ENCODE measurements around the gene MYO5B. TPM values are rescaled to one million over a fixed set of nuclear protein-coding genes. Genes with fewer than 3 reads are reported as not detected.

MYO5B gene
- total RNA-seq, 1 donor from 2014 or later = 22.6 TPM

- H3K27me3 ChIP-seq = no peaks in the 10 kb centered on the region
- intact Hi-C loops (cut with DNase I) = no loop called here
- no peaks in the 10 kb centered on the region for H3K9me3 ChIP-seq
- TF ChIP-seq POLR2AphosphoS5 (IDR thresholded peaks at IDR 0.05; ENCODE audit: insufficient read depth in 1 of 2, low read depth in 1 of 2) (no peak), POLR2A (IDR thresholded peaks at IDR 0.05) (no peak)
- TF ChIP-seq, protein P1, sequence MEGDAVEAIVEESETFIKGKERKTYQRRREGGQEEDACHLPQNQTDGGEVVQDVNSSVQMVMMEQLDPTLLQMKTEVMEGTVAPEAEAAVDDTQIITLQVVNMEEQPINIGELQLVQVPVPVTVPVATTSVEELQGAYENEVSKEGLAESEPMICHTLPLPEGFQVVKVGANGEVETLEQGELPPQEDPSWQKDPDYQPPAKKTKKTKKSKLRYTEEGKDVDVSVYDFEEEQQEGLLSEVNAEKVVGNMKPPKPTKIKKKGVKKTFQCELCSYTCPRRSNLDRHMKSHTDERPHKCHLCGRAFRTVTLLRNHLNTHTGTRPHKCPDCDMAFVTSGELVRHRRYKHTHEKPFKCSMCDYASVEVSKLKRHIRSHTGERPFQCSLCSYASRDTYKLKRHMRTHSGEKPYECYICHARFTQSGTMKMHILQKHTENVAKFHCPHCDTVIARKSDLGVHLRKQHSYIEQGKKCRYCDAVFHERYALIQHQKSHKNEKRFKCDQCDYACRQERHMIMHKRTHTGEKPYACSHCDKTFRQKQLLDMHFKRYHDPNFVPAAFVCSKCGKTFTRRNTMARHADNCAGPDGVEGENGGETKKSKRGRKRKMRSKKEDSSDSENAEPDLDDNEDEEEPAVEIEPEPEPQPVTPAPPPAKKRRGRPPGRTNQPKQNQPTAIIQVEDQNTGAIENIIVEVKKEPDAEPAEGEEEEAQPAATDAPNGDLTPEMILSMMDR (IDR thresholded peaks at IDR 0.05) = no peak
- no peaks in the 10 kb centered on the region for H3K4me1 ChIP-seq
- DNase-seq (ENCODE audit: extremely low spot score in 2 of 2) = no peak
- no peak overlapping the region for H3K4me3 ChIP-seq
- H3K27ac ChIP-seq = no peak overlapping the region
- no peaks in the 10 kb centered on the region for H3K36me3 ChIP-seq
Measured at GRCh38 chr18:50142441-50143120, 52.4 kb downstream of the MYO5B start.

GRCh38 chr18:50138181-50139064, 56.5 kb downstream of the MYO5B start:
- Histone ChIP-seq H3K27me3 (no peaks in the 10 kb centered on the region), H3K36me3 (no peaks in the 10 kb centered on the region), H3K4me3 (no peak overlapping the region), H3K27ac (no peak overlapping the region), H3K4me1 (no peaks in the 10 kb centered on the region), H3K9me3 (no peaks in the 10 kb centered on the region)
- DNase-seq (ENCODE audit: extremely low spot score in 2 of 2) = no peak
- intact Hi-C loops (cut with DNase I) = no loop called here
- TF ChIP-seq POLR2A (IDR thresholded peaks at IDR 0.05) (no peak), POLR2AphosphoS5 (IDR thresholded peaks at IDR 0.05; ENCODE audit: insufficient read depth in 1 of 2, low read depth in 1 of 2) (no peak)
- TF ChIP-seq, protein P1 (IDR thresholded peaks at IDR 0.05) = no peak

GRCh38 chr18:50135903-50136302, 59.0 kb downstream of the MYO5B start:
- H3K27me3 ChIP-seq = no peaks in the 10 kb centered on the region
- H3K27ac ChIP-seq = no peak overlapping the region
- intact Hi-C loops (cut with DNase I) = no loop called here
- no peak for DNase-seq (ENCODE audit: extremely low spot score in 2 of 2)
- H3K36me3 ChIP-seq = no peaks in the 10 kb centered on the region
- no peak overlapping the region for H3K4me3 ChIP-seq
- TF ChIP-seq POLR2A (IDR thresholded peaks at IDR 0.05) (no peak), POLR2AphosphoS5 (IDR thresholded peaks at IDR 0.05; ENCODE audit: insufficient read depth in 1 of 2, low read depth in 1 of 2) (no peak)
- TF ChIP-seq, protein P1 (IDR thresholded peaks at IDR 0.05) = no peak
- no peaks in the 10 kb centered on the region for H3K4me1 ChIP-seq
- no peaks in the 10 kb centered on the region for H3K9me3 ChIP-seq

DNA sequence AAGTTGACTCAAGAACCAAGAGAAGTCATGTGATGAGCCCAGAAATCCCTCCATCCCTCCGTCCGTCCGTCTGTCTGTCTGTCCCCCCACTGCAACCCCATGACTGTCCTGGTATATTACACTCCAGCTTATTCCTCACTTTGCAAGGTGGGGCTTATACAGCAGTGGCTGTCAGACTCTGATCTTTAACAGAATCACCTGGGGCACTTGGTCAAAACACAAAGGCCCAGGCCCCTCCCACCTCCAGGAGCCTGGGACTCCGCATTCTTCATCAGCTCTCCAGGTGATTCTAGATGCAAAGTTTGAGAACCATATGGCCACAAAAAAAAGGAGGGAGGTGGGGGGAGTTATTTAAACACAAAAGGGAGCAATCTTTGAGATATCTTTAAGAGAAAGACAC, 61.4 kb downstream of the MYO5B start:
- no peak for TF ChIP-seq POLR2A (IDR thresholded peaks at IDR 0.05)
- no peak for TF ChIP-seq POLR2AphosphoS5 (IDR thresholded peaks at IDR 0.05; ENCODE audit: insufficient read depth in 1 of 2, low read depth in 1 of 2)
- TF ChIP-seq, protein P1 (IDR thresholded peaks at IDR 0.05) = no peak
- no peaks in the 10 kb centered on the region for H3K9me3 ChIP-seq
- H3K27ac ChIP-seq = no peak overlapping the region
- intact Hi-C loops (cut with DNase I) = no loop called here
- no peaks in the 10 kb centered on the region for H3K36me3 ChIP-seq
- no peaks in the 10 kb centered on the region for H3K27me3 ChIP-seq
- no peak overlapping the region for H3K4me3 ChIP-seq
- DNase-seq (ENCODE audit: extremely low spot score in 2 of 2) = no peak
- H3K4me1 ChIP-seq = no peaks in the 10 kb centered on the region

DNA sequence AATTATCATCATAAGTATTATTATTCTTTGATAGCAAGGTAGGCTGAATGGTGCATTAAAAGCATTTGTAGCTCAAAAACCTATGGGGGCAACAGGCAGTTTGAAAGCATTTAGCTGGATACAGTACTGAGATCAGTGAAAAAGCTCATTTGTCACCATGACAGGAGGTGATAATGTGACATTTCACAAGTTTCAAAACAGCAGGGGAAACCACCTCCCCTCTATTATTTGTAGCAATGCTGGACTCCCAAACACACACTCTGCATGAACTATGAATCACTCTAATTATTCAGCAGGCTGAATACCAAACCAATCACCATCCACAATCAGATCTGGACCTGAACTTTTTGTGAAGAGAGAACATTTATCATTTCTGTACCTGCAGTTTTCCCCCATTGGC, 63.4 kb downstream of the MYO5B start:
- Histone ChIP-seq H3K9me3 (no peaks in the 10 kb centered on the region), H3K27ac (no peak overlapping the region), H3K4me1 (no peaks in the 10 kb centered on the region), H3K27me3 (no peaks in the 10 kb centered on the region), H3K36me3 (no peaks in the 10 kb centered on the region), H3K4me3 (no peak overlapping the region)
- DNase-seq (ENCODE audit: extremely low spot score in 2 of 2) = no peak
- TF ChIP-seq, protein P1 (IDR thresholded peaks at IDR 0.05) = no peak
- TF ChIP-seq POLR2AphosphoS5 (IDR thresholded peaks at IDR 0.05; ENCODE audit: insufficient read depth in 1 of 2, low read depth in 1 of 2) (no peak), POLR2A (IDR thresholded peaks at IDR 0.05) (no peak)
- intact Hi-C loops (cut with DNase I) = no loop called here
